CD4-positive, alpha-beta T cell (primary cell): ENCODE measurements around the gene LAGE3. TPM values are rescaled to one million over a fixed set of nuclear protein-coding genes. Genes with fewer than 3 reads are reported as not detected.

Experiments used
- ATAC-seq: fragments of 200-7000 bp; cut with Tn5 transposase; one replicate; pipeline ENCODE4 v1.10.0; 2022; ENCODE audit warnings: mild to moderate bottlenecking; ENCODE audit not compliant: poor library complexity
- CTCF ChIA-PET: fragments of 350-600 bp; sonication (Branson Sonifier 250); formaldehyde crosslinking; loops from one replicate; lab custom pipeline; 2021; ENCODE audit warnings: antibody characterized with exemption, inconsistent platforms; lab: Charles Lee
- POLR2A ChIA-PET: fragments of 350-600 bp; sonication (Branson Sonifier 250); formaldehyde crosslinking; loops from one replicate; lab custom pipeline; 2021; ENCODE audit warnings: antibody characterized with exemption, inconsistent platforms; lab: Charles Lee
- DNase-seq, 14 experiments: peaks; one replicate each; pipeline ENCODE4 v3.0.0-alpha.2; 2013 to 2020; ENCODE audit warnings: mixed read lengths in 2 of 14
- H3K27ac ChIP-seq, 2 donors: one replicate each; pipeline versions ENCODE4 v1.5.1 to v1.7.0; 2013; ENCODE audit warnings: low read length in 2 of 2, low read depth in 1 of 2, mild to moderate bottlenecking in 1 of 2
- H3K27me3 ChIP-seq, 2 experiments: 1 replicate in 1 of 2; 2 replicates in 1 of 2; pipeline versions ENCODE4 v1.6.1 to v1.7.0; 2013; ENCODE audit warnings: low read length in 2 of 2, control low read depth in 1 of 2, mild to moderate bottlenecking in 1 of 2, moderate library complexity in 1 of 2; ENCODE audit not compliant: insufficient read depth in 2 of 2, control insufficient read depth in 1 of 2
- H3K36me3 ChIP-seq: one replicate; pipeline ENCODE4 v1.6.1; 2013; ENCODE audit warnings: low read length, control low read depth; ENCODE audit not compliant: insufficient read depth
- H3K4me1 ChIP-seq: one replicate; pipeline ENCODE4 v1.6.1; 2013; ENCODE audit warnings: low read length, control low read depth; ENCODE audit not compliant: insufficient read depth
- H3K4me3 ChIP-seq: one replicate; pipeline ENCODE4 v1.5.1; 2013; ENCODE audit warnings: mild to moderate bottlenecking, low read length, moderate library complexity
- H3K9me3 ChIP-seq, 2 experiments: 1 replicate in 1 of 2; 2 replicates in 1 of 2; pipeline versions ENCODE4 v1.6.1 to v1.7.0; 2013; ENCODE audit warnings: low read length in 2 of 2, mild to moderate bottlenecking in 2 of 2, control low read depth in 1 of 2, moderate library complexity in 1 of 2; ENCODE audit not compliant: control insufficient read depth in 1 of 2, insufficient read depth in 1 of 2
- H3K27ac Mint-ChIP-seq: one replicate; pipeline ENCODE4 v1.8.0; 2020; ENCODE audit warnings: mixed read lengths
- H3K27me3 Mint-ChIP-seq: one replicate; pipeline ENCODE4 v1.8.0; 2021; ENCODE audit warnings: mixed read lengths
- H3K36me3 Mint-ChIP-seq: one replicate; pipeline ENCODE4 v1.8.0; 2021; ENCODE audit warnings: low read depth, mixed read lengths
- H3K4me1 Mint-ChIP-seq: one replicate; pipeline ENCODE4 v1.8.0; 2021; ENCODE audit warnings: low read depth, mixed read lengths
- H3K4me3 Mint-ChIP-seq: one replicate; pipeline ENCODE4 v1.8.0; 2020; ENCODE audit warnings: mild to moderate bottlenecking, mixed read lengths
- H3K9me3 Mint-ChIP-seq: one replicate; pipeline ENCODE4 v1.8.0; 2020; ENCODE audit warnings: mixed read lengths
- CTCF ChIP-seq: fragments of 200-600 bp; IDR thresholded peaks from one replicate; pipeline ENCODE4 v1.8.0; 2022; ENCODE audit warnings: antibody characterized with exemption, mild to moderate bottlenecking
- intact Hi-C, 2 experiments: fragments of 100-400 bp; cut with DNase I in 1 of 2; cut with micrococcal nuclease in 1 of 2; formaldehyde crosslinking; loops; one replicate each; pipeline versions ENCODE4 v1.15.1 to v1.9.0; 2023 to 2025; cut with DNase I, micrococcal nuclease
- total RNA-seq, 174 experiments: library from RNA in 2 of 174; stranded (reverse) in 2 of 174; gene quantifications; one replicate each; pipeline ENCODE4 v1.2.3 and lab custom pipeline; 2021 to 2026

LAGE3 gene
- total RNA-seq, 2 experiments from 2014 or later, result 5.7 to 6.6 TPM

- H3K36me3 Mint-ChIP-seq, result peaks cover 6% of the 10 kb centered on the region
- peak overlapping the region; percentile 67 for H3K4me3 ChIP-seq
- peak overlapping the region; percentile 84 for H3K4me3 Mint-ChIP-seq
- peak overlapping the region in 1 of 2 donors; percentile 53 for H3K27ac ChIP-seq
- H3K9me3 ChIP-seq, result no peaks in the 10 kb centered on the region
- TF ChIP-seq CTCF, result no peak
- no peaks in the 10 kb centered on the region for H3K9me3 Mint-ChIP-seq
- ChIA-PET CTCF (no interaction called here), POLR2A (interaction anchor here (0.8 to 3.4 kb wide), 4 partner anchors 21 to 32 kb away, joined by 4 to 35 read pairs (median 4); partner anchors contain the start of genes FAM3A and PLXNA3)
- H3K4me1 ChIP-seq, result peaks cover 52% of the 10 kb centered on the region
- intact Hi-C loops, result loop anchor here (2.0 to 10.0 kb wide), 2 partner anchors 28 to 54 kb away; partner anchors contain the start of genes FAM3A (in 1 of the 2) and GDI1 (in 1 of the 2)
- peaks cover 11% of the 10 kb centered on the region for H3K4me1 Mint-ChIP-seq
- no peaks in the 10 kb centered on the region for H3K27me3 ChIP-seq
- H3K36me3 ChIP-seq, result peaks cover 12% of the 10 kb centered on the region
- DNase-seq (no peak), ATAC-seq (no peak)
- H3K27ac Mint-ChIP-seq, result peak overlapping the region; percentile 92
- H3K27me3 Mint-ChIP-seq, result no peaks in the 10 kb centered on the region
Measured at GRCh38 chrX:154489182-154489581, 10.1 kb upstream of the LAGE3 start.

GRCh38 chrX:154488336-154489075 is 9.4 kb upstream of the LAGE3 start:
- H3K27ac ChIP-seq, result no peak overlapping the region
- Mint-ChIP-seq H3K27me3 (no peaks in the 10 kb centered on the region), H3K36me3 (peaks cover 6% of the 10 kb centered on the region), H3K9me3 (no peaks in the 10 kb centered on the region), H3K4me3 (peak overlapping the region; percentile 67), H3K4me1 (peaks cover 11% of the 10 kb centered on the region), H3K27ac (peak overlapping the region; percentile 92)
- DNase-seq (no peak), ATAC-seq (no peak)
- H3K4me1 ChIP-seq, result peaks cover 58% of the 10 kb centered on the region
- peaks cover 16% of the 10 kb centered on the region for H3K36me3 ChIP-seq
- ChIA-PET POLR2A (interaction anchor here (1.1 kb wide), 1 partner anchor 11 kb away, joined by 3 read pairs; no protein-coding TSS in a partner anchor), CTCF (no interaction called here)
- no peak overlapping the region for H3K4me3 ChIP-seq
- H3K9me3 ChIP-seq, result no peaks in the 10 kb centered on the region
- intact Hi-C loops, result loop anchor here (2.0 to 10.0 kb wide), 2 partner anchors 28 to 54 kb away; partner anchors contain the start of genes FAM3A (in 1 of the 2) and GDI1 (in 1 of the 2)
- TF ChIP-seq CTCF, result no peak
- no peaks in the 10 kb centered on the region for H3K27me3 ChIP-seq

GRCh38 chrX:154487518-154488290 is 8.6 kb upstream of the LAGE3 start:
- no peak for TF ChIP-seq CTCF

More at GRCh38 chrX:154487518-154488290, 8.6 kb upstream of the LAGE3 start:
- Mint-ChIP-seq H3K4me3 (peak overlapping the region; percentile 88), H3K27ac (peak overlapping the region; percentile 83), H3K9me3 (no peaks in the 10 kb centered on the region), H3K27me3 (no peaks in the 10 kb centered on the region), H3K4me1 (peaks cover 11% of the 10 kb centered on the region), H3K36me3 (peaks cover 6% of the 10 kb centered on the region)
- intact Hi-C loops, result loop anchor here (2.0 to 10.0 kb wide), 2 partner anchors 29 to 53 kb away; partner anchors contain the start of genes FAM3A (in 1 of the 2) and GDI1 (in 1 of the 2)
- peaks cover 16% of the 10 kb centered on the region for H3K36me3 ChIP-seq
- no peaks in the 10 kb centered on the region for H3K27me3 ChIP-seq
- POLR2A ChIA-PET, result interaction anchor here (1.1 to 3.0 kb wide), 5 partner anchors 10 to 88 kb away, joined by 3 to 18 read pairs (median 3); partner anchors contain the start of gene FAM3A
- no peaks in the 10 kb centered on the region for H3K9me3 ChIP-seq
- H3K4me1 ChIP-seq, result peaks cover 58% of the 10 kb centered on the region
- CTCF ChIA-PET, result no interaction called here
- H3K4me3 ChIP-seq, result no peak overlapping the region
- H3K27ac ChIP-seq, result no peak overlapping the region
- no peak for DNase-seq
- ATAC-seq, result no peak
